ENCODE measurements around the gene BBS7. TPM values are rescaled to one million over a fixed set of nuclear protein-coding genes. Genes with fewer than 3 reads are reported as not detected.

The BBS7 gene
- total and polyA plus RNA-seq, 3 donors from 2014 or later: 16.7 to 23.4 (median 18.3) TPM

GRCh38 chr4:121838136-121838535, 32.1 kb downstream of the BBS7 start:
- no peak overlapping the region for H3K4me3 ChIP-seq
- no peaks in the 10 kb centered on the region for H3K27me3 ChIP-seq
- TF ChIP-seq CTCF (IDR thresholded peaks at IDR 0.05) (no peak), POLR2A (IDR thresholded peaks at IDR 0.05) (no peak)
- no peak overlapping the region for H3K27ac ChIP-seq
- no peaks in the 10 kb centered on the region for H3K36me3 ChIP-seq (ENCODE audit: low read depth, missing control alignments)
- intact Hi-C loops (cut with DNase I; ENCODE audit: low total_unique reads): no loop called here
- no peaks in the 10 kb centered on the region for H3K9me3 ChIP-seq
- DNase-seq: no peak
- H3K4me1 ChIP-seq: no peaks in the 10 kb centered on the region

- H3K27ac ChIP-seq: no peak overlapping the region
- DNase-seq: no peak
- H3K36me3 ChIP-seq (ENCODE audit: low read depth, missing control alignments): no peaks in the 10 kb centered on the region
- no peak for TF ChIP-seq CTCF (IDR thresholded peaks at IDR 0.05)
- intact Hi-C loops (cut with DNase I; ENCODE audit: low total_unique reads): no loop called here
- no peaks in the 10 kb centered on the region for H3K27me3 ChIP-seq
- H3K9me3 ChIP-seq: no peaks in the 10 kb centered on the region
- H3K4me1 ChIP-seq: no peaks in the 10 kb centered on the region
- no peak overlapping the region for H3K4me3 ChIP-seq
- WGBS, 2 donors: 87 to 96% methylated on average over 5 of the region's 5 CpGs
Measured at GRCh38 chr4:121829511-121829910, 40.8 kb downstream of the BBS7 start.

- Histone ChIP-seq H3K4me1 (peaks cover 4% of the 10 kb centered on the region), H3K9me3 (no peaks in the 10 kb centered on the region), H3K27me3 (no peaks in the 10 kb centered on the region), H3K36me3 (ENCODE audit: low read depth, missing control alignments) (no peaks in the 10 kb centered on the region), H3K4me3 (no peak overlapping the region), H3K27ac (no peak overlapping the region)
- WGBS, 2 donors: 85 to 98% methylated on average over 1 of the region's 1 CpG
- DNase-seq: no peak
- intact Hi-C loops (cut with DNase I; ENCODE audit: low total_unique reads): no loop called here
- TF ChIP-seq POLR2A (IDR thresholded peaks at IDR 0.05) (no peak), CTCF (IDR thresholded peaks at IDR 0.05) (no peak)
Measured at GRCh38 chr4:121827853-121828252, 42.4 kb downstream of the BBS7 start.

GRCh38 chr4:121824950-121825349, 45.3 kb downstream of the BBS7 start:
- no peaks in the 10 kb centered on the region for H3K27me3 ChIP-seq
- no peaks in the 10 kb centered on the region for H3K36me3 ChIP-seq (ENCODE audit: low read depth, missing control alignments)
- WGBS, 2 donors: 19 to 26% methylated on average over 2 of the region's 2 CpGs
- TF ChIP-seq POLR2A (IDR thresholded peaks at IDR 0.05) (no peak), CTCF (IDR thresholded peaks at IDR 0.05) (no peak)
- intact Hi-C loops (cut with DNase I; ENCODE audit: low total_unique reads): no loop called here
- no peaks in the 10 kb centered on the region for H3K9me3 ChIP-seq
- peaks cover 4% of the 10 kb centered on the region for H3K4me1 ChIP-seq
- H3K4me3 ChIP-seq: no peak overlapping the region
- no peak overlapping the region for H3K27ac ChIP-seq
- DNase-seq: no peak

- H3K27me3 ChIP-seq: no peaks in the 10 kb centered on the region
- no peaks in the 10 kb centered on the region for H3K36me3 ChIP-seq (ENCODE audit: low read depth, missing control alignments)
- 2 to 4% methylated on average over 8 of the region's 8 CpGs for WGBS, 2 donors
- no peak for DNase-seq
- H3K4me1 ChIP-seq: peaks cover 4% of the 10 kb centered on the region
- peak overlapping the region; percentile 61 to 67 for H3K4me3 ChIP-seq
- TF ChIP-seq CTCF (IDR thresholded peaks at IDR 0.05) (no peak), POLR2A (IDR thresholded peaks at IDR 0.05) (no peak)
- H3K9me3 ChIP-seq: no peaks in the 10 kb centered on the region
- peak overlapping the region; percentile 14 to 75 for H3K27ac ChIP-seq
- intact Hi-C loops (cut with DNase I; ENCODE audit: low total_unique reads): no loop called here
Measured at GRCh38 chr4:121824171-121824527, 46.1 kb downstream of the BBS7 start.

Measured in testis (tissue), 3 donors.